ENCODE results near the gene TMEM165.

- TF ChIP-seq POLR2A (IDR thresholded peaks at IDR 0.05; ENCODE audit: low read depth, low read length): no peak
- TF ChIP-seq TAF1 (IDR thresholded peaks at IDR 0.05; ENCODE audit: low read depth, low read length): no peak
- no peak for TF ChIP-seq POLR2AphosphoS5 (IDR thresholded peaks at IDR 0.05; ENCODE audit: low read depth, low read length)
- TF ChIP-seq SPI1 (IDR thresholded peaks at IDR 0.05; ENCODE audit: low read depth, low read length): no peak
These were observed 43.3 kb downstream of the TMEM165 start for GRCh38 chr4:55439023-55439422.
